ENCODE data around the gene KCNQ4. TPM values are rescaled to one million over a fixed set of nuclear protein-coding genes. Genes with fewer than 3 reads are reported as not detected.

The KCNQ4 gene
- total RNA-seq, 2 donors from 2014 or later: 1.0 to 1.7 TPM

DNA sequence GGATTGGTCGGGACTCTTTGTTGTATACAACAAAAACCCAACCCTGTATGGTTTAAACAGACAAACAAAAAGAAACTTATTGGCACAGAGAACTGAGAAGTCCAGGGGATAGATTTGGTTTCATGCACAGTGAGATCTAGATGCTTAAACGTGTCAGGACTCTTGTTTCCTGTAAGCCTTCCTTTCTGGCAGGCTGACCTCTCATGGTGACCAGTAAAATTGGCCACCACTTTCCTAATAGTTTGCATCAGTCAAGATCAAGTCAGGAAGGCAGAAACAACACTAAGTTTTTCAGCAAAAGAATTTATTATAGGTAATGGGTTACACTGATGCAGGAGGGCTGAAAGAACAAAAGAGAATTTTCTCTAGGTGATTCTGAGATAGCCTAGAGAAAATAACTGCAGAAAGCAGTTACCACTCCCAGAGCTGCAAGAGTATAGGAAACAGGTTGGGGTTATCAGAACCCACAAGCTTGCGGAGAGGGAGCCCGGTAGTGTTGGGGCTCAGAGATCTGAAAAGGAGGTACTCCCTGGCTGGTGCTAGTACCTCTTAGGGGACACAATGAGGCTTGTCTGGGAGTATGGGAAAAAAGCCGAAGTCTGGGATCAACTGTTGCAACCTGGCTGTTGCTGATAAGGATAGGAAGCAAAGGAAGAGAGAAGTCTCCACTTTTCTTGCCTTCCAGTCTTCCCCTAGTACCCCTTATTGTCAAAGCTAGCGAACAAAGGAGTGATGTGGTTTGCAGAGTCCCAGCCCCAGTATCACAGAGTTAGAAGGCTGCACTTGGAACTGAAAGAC, 57.1 kb downstream of the KCNQ4 start:
- TF ChIP-seq CTCF (IDR thresholded peaks at IDR 0.05): no peak
- no peaks in the 10 kb centered on the region for H3K4me1 ChIP-seq
- H3K4me3 ChIP-seq: no peak overlapping the region
- peaks cover 0 to 10% of the 10 kb centered on the region in 2 donors for H3K9me3 ChIP-seq
- H3K27ac ChIP-seq: no peak overlapping the region
- no peaks in the 10 kb centered on the region for H3K36me3 ChIP-seq
- H3K27me3 ChIP-seq: no peaks in the 10 kb centered on the region
- no peak for DNase-seq (ENCODE audit: low spot score)

DNA sequence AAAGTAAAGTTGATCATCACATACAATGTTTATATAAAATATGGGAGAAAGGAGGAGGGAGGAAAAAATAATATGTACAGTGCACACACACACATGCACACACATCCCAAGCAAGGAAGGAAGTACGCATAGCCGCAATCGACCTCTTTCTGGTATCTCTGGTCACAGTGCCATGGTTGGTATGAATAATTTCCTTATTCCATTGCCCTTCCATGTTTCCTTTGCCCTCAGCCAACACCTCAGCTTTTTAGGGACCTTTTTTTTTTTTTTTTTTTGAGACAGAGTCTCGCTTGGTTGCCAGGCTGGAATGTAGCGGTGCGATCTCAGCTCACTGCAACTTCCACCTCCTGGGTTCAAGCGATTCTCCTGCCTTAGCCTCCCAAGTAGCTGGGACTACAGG, 58.0 kb downstream of the KCNQ4 start:
- peaks cover 0 to 10% of the 10 kb centered on the region in 2 donors for H3K9me3 ChIP-seq
- H3K27ac ChIP-seq: no peak overlapping the region
- no peak overlapping the region for H3K4me3 ChIP-seq
- no peak for DNase-seq (ENCODE audit: low spot score)
- no peaks in the 10 kb centered on the region for H3K27me3 ChIP-seq
- H3K4me1 ChIP-seq: no peaks in the 10 kb centered on the region
- H3K36me3 ChIP-seq: no peaks in the 10 kb centered on the region
- no peak for TF ChIP-seq CTCF (IDR thresholded peaks at IDR 0.05)

DNA sequence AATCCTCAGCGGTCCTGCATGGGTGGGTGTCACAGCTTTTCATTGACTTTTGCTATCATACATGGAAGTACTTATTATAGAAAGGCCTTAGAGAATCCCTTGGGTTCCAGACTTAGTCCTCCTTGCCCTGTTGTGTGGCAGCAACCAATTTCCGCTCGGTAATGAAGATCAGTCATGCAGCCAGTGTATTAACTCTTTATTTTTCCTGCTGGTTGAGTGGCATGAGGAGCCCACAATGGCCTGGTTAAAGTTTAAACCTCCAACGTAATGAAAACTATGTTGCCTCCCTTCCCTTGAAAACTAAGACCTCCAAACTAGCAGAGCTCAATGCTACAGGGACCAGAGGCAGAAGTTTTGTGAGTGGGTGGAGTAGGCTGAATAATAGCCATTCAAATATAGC, 58.6 kb downstream of the KCNQ4 start:
- no peak overlapping the region for H3K27ac ChIP-seq
- TF ChIP-seq CTCF (IDR thresholded peaks at IDR 0.05): no peak
- no peaks in the 10 kb centered on the region for H3K4me1 ChIP-seq
- peaks cover 0 to 10% of the 10 kb centered on the region in 2 donors for H3K9me3 ChIP-seq
- no peak for DNase-seq (ENCODE audit: low spot score)
- no peaks in the 10 kb centered on the region for H3K27me3 ChIP-seq
- H3K36me3 ChIP-seq: no peaks in the 10 kb centered on the region
- H3K4me3 ChIP-seq: no peak overlapping the region

DNA sequence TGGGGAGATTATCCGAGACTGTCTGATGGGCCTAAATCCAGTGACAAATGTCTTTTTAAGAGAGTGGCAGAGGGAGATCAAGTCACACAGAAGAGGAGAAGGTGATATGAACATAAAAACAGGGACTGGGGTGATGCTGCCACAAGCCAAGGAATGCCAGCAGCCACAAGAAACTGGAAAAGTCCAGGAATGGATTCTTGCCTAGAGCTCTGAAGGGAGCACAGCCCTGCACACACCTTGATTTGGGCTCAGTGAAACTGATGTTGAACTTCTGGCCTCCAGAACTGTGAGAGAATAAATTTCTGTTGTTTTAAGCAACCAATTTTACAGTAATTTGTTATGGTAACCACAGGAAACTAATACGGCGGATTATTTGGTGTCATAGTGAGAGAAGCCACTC, 59.1 kb downstream of the KCNQ4 start:
- H3K27me3 ChIP-seq: no peaks in the 10 kb centered on the region
- no peak overlapping the region for H3K4me3 ChIP-seq
- peaks cover 0 to 10% of the 10 kb centered on the region in 2 donors for H3K9me3 ChIP-seq
- no peak overlapping the region for H3K27ac ChIP-seq
- TF ChIP-seq CTCF (IDR thresholded peaks at IDR 0.05): no peak
- H3K36me3 ChIP-seq: no peaks in the 10 kb centered on the region
- DNase-seq (ENCODE audit: low spot score): no peak
- no peaks in the 10 kb centered on the region for H3K4me1 ChIP-seq

DNA sequence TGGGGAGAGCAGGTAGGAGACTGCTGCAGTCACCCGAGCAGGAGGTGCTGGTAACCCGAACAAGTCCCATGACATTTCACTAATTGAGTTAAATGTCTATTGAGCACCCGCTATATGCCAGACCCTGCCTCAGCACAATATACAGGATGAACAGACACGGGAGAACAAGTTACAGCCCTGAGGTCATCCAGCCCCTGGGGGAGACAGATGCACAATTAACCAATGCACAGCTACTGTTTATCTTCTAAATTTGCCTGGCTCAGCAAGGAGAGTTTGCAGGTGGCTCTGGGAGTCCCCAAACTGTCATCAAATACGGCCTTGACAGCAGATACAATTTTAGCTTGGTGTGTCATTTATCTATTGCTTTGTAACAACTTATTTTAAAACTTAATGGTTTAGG, 60.5 kb downstream of the KCNQ4 start:
- H3K4me1 ChIP-seq: no peaks in the 10 kb centered on the region
- no peak for DNase-seq (ENCODE audit: low spot score)
- TF ChIP-seq CTCF (IDR thresholded peaks at IDR 0.05): no peak

More for the DNA sequence above, 60.5 kb downstream of the KCNQ4 start:
- Histone ChIP-seq H3K27ac (no peak overlapping the region), H3K27me3 (no peaks in the 10 kb centered on the region), H3K4me3 (no peak overlapping the region), H3K9me3 (peaks cover 0 to 10% of the 10 kb centered on the region in 2 donors), H3K36me3 (no peaks in the 10 kb centered on the region)
